MM.1S (cell line): ENCODE measurements around the gene ODF4.

Source experiments
- DNase-seq: peaks from one replicate; pipeline ENCODE4 v3.0.0-alpha.2; 2015
- H2AFZ ChIP-seq: fragments of 300-600 bp; sonication (generic); 2 replicates; pipeline ENCODE4 v1.6.0; 2016; ENCODE audit warnings: antibody characterized with exemption, low read length
- H3F3A ChIP-seq: fragments of 300-600 bp; sonication (generic); 2 replicates; pipeline ENCODE4 v1.6.1; 2016; ENCODE audit warnings: mild to moderate bottlenecking, antibody characterized with exemption, low read length, moderate library complexity, mixed read lengths; ENCODE audit not compliant: insufficient read depth
- H3K27ac ChIP-seq: fragments of 300-600 bp; sonication (generic); 2 replicates; pipeline ENCODE4 v1.5.1; 2016; ENCODE audit warnings: mild to moderate bottlenecking, low read length
- H3K27me3 ChIP-seq: fragments of 300-600 bp; sonication (generic); replicated peaks from 2 replicates; pipeline ENCODE4 v1.6.0; 2016; ENCODE audit warnings: low read length; ENCODE audit not compliant: insufficient read depth
- H3K36me3 ChIP-seq: fragments of 300-600 bp; sonication (generic); replicated peaks from 2 replicates; pipeline ENCODE4 v1.6.1; 2016; ENCODE audit warnings: mild to moderate bottlenecking, low read length, mixed read lengths; ENCODE audit not compliant: insufficient read depth
- H3K4me1 ChIP-seq: fragments of 300-600 bp; sonication (generic); 2 replicates; pipeline ENCODE4 v1.6.1; 2016; ENCODE audit warnings: low read length, mixed read lengths
- H3K4me2 ChIP-seq: fragments of 300-600 bp; sonication (generic); 2 replicates; pipeline ENCODE4 v1.6.0; 2016; ENCODE audit warnings: low read depth, low read length
- H3K4me3 ChIP-seq: fragments of 300-600 bp; sonication (generic); 2 replicates; pipeline ENCODE4 v1.5.1; 2016; ENCODE audit warnings: low read length, mixed read lengths
- H3K79me2 ChIP-seq: fragments of 300-600 bp; sonication (generic); 2 replicates; pipeline ENCODE4 v1.6.1; 2016; ENCODE audit warnings: mixed run types, low read length, mixed read lengths
- H3K9ac ChIP-seq: fragments of 300-600 bp; sonication (generic); 2 replicates; pipeline ENCODE4 v1.6.1; 2016; ENCODE audit warnings: low read length, mixed read lengths
- H3K9me2 ChIP-seq: fragments of 300-600 bp; sonication (generic); replicated peaks from 2 replicates; pipeline ENCODE4 v1.6.1; 2016; ENCODE audit warnings: mild to moderate bottlenecking, low read length, mixed read lengths; ENCODE audit not compliant: insufficient read depth
- H3K9me3 ChIP-seq: fragments of 300-600 bp; sonication (generic); replicated peaks from 2 replicates; pipeline ENCODE4 v1.6.1; 2016; ENCODE audit warnings: mild to moderate bottlenecking, low read length, mixed read lengths; ENCODE audit not compliant: insufficient read depth
- H4K20me1 ChIP-seq: fragments of 300-600 bp; sonication (generic); 2 replicates; pipeline ENCODE4 v1.6.1; 2016; ENCODE audit warnings: mild to moderate bottlenecking, low read length, moderate library complexity, mixed read lengths; ENCODE audit not compliant: insufficient read depth
- CTCF ChIP-seq: fragments of 300-600 bp; sonication (generic); IDR thresholded peaks from 2 replicates; pipeline ENCODE4 v1.5.1; 2016; ENCODE audit warnings: antibody characterized with exemption, low read length, mixed read lengths
- EZH2 ChIP-seq: fragments of 300-600 bp; sonication (generic); optimal IDR thresholded peaks from 2 replicates; pipeline ENCODE3; 2017; ENCODE audit warnings: low read depth, mild to moderate bottlenecking, antibody characterized with exemption, low read length, mixed read lengths
- EZH2phosphoT487 ChIP-seq: fragments of 300-600 bp; sonication (generic); IDR thresholded peaks from 2 replicates; pipeline ENCODE4 v1.6.1; 2018; ENCODE audit warnings: antibody characterized with exemption, low read length

Gene ODF4

GRCh38 chr17:8320990-8321389, 18.6 kb upstream of the ODF4 start:
- Histone ChIP-seq H3K4me1 (no peaks in the 10 kb centered on the region), H3K9me2 (no peaks in the 10 kb centered on the region), H3K27ac (no peak overlapping the region), H3K4me3 (no peak overlapping the region), H3K36me3 (no peaks in the 10 kb centered on the region), H3K79me2 (no peaks in the 10 kb centered on the region), H3K27me3 (peaks cover 43% of the 10 kb centered on the region), H4K20me1 (no peaks in the 10 kb centered on the region), H3F3A (no peaks in the 10 kb centered on the region), H3K9me3 (no peaks in the 10 kb centered on the region), H2AFZ (no peak overlapping the region), H3K9ac (no peak overlapping the region), H3K4me2 (no peak overlapping the region)
- no peak for DNase-seq
- TF ChIP-seq EZH2 (no peak), CTCF (no peak), EZH2phosphoT487 (no peak)

- Histone ChIP-seq H3K4me2 (no peak overlapping the region), H2AFZ (no peak overlapping the region)
Observed at GRCh38 chr17:8322061-8322460, 17.6 kb upstream of the ODF4 start.

GRCh38 chr17:8324132-8324531, 15.5 kb upstream of the ODF4 start:
- no peak for TF ChIP-seq EZH2phosphoT487
- TF ChIP-seq EZH2: no peak
- no peak for TF ChIP-seq CTCF
- Histone ChIP-seq H3K4me2 (no peak overlapping the region), H3K79me2 (no peaks in the 10 kb centered on the region), H3K27me3 (peaks cover 36% of the 10 kb centered on the region), H3F3A (no peaks in the 10 kb centered on the region), H4K20me1 (no peaks in the 10 kb centered on the region), H2AFZ (no peak overlapping the region), H3K9me2 (no peaks in the 10 kb centered on the region), H3K4me1 (no peaks in the 10 kb centered on the region; the same call in 1 of the 2 replicates), H3K9me3 (no peaks in the 10 kb centered on the region), H3K9ac (no peak overlapping the region), H3K27ac (no peak overlapping the region), H3K4me3 (no peak overlapping the region), H3K36me3 (no peaks in the 10 kb centered on the region)
- DNase-seq: no peak

More at GRCh38 chr17:8322061-8322460, 17.6 kb upstream of the ODF4 start:
- H3F3A ChIP-seq: no peaks in the 10 kb centered on the region
- H3K4me3 ChIP-seq: no peak overlapping the region
- peaks cover 43% of the 10 kb centered on the region for H3K27me3 ChIP-seq
- no peaks in the 10 kb centered on the region for H3K79me2 ChIP-seq
- no peak overlapping the region for H3K9ac ChIP-seq
- no peaks in the 10 kb centered on the region for H3K9me3 ChIP-seq
- no peak overlapping the region for H3K27ac ChIP-seq
- H3K4me1 ChIP-seq: no peaks in the 10 kb centered on the region; the same call in 1 of the 2 replicates
- H3K9me2 ChIP-seq: no peaks in the 10 kb centered on the region
- no peak for DNase-seq
- no peaks in the 10 kb centered on the region for H3K36me3 ChIP-seq
- TF ChIP-seq EZH2: no peak
- TF ChIP-seq EZH2phosphoT487: no peak
- TF ChIP-seq CTCF: no peak
- no peaks in the 10 kb centered on the region for H4K20me1 ChIP-seq
